ENCODE data around the gene BEST1. TPM values are rescaled to one million over a fixed set of nuclear protein-coding genes. Genes with fewer than 3 reads are reported as not detected.
A peak's percentile ranks its signal among the peaks of the same experiment; 100 is the strongest.

BEST1 gene
- total RNA-seq, 1 experiment from 2014 or later, result 0.17 TPM

DNA sequence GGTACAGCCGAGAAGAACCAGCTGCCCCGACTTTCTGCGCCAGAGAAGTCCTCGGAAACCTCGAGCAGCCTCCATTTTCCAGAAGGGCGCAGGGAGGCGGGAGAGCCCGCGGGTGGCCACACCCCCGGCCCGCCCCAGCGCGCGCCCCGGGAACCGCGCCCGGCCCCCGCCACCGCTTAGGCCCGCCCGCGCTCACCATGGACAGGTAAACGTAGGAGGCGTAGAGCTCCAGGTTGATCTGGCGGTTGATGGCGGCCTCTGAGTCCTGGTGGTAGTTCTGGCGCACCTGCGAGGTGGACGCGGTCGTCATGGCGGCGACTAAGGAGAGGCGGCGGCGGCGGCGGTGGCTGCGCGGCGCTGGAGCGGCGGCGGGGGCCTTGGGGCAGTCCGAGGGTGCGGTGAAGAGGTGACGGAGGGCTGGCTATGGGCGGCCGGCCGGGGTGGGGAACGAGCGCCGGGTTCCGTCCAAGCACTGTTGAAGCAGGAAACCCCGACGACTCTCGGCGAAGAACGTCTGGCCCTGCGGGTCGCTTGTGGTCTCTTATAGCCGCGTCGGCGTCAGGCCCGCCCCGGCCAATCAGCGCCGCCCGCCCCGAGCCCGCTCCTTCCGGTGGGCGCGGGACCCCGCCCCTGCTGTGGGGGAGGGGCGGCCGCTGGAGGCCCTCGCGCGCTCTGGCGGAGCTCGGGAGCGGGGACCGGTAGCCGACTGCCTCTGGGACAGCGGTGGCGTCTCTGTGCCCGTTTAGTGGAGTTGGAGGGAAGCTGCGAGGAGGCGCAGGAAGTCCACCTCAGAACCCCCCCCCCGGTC, 17.2 kb downstream of the BEST1 start, which contains the start of gene FTH1 (continued):
- TF ChIP-seq, protein P1, sequence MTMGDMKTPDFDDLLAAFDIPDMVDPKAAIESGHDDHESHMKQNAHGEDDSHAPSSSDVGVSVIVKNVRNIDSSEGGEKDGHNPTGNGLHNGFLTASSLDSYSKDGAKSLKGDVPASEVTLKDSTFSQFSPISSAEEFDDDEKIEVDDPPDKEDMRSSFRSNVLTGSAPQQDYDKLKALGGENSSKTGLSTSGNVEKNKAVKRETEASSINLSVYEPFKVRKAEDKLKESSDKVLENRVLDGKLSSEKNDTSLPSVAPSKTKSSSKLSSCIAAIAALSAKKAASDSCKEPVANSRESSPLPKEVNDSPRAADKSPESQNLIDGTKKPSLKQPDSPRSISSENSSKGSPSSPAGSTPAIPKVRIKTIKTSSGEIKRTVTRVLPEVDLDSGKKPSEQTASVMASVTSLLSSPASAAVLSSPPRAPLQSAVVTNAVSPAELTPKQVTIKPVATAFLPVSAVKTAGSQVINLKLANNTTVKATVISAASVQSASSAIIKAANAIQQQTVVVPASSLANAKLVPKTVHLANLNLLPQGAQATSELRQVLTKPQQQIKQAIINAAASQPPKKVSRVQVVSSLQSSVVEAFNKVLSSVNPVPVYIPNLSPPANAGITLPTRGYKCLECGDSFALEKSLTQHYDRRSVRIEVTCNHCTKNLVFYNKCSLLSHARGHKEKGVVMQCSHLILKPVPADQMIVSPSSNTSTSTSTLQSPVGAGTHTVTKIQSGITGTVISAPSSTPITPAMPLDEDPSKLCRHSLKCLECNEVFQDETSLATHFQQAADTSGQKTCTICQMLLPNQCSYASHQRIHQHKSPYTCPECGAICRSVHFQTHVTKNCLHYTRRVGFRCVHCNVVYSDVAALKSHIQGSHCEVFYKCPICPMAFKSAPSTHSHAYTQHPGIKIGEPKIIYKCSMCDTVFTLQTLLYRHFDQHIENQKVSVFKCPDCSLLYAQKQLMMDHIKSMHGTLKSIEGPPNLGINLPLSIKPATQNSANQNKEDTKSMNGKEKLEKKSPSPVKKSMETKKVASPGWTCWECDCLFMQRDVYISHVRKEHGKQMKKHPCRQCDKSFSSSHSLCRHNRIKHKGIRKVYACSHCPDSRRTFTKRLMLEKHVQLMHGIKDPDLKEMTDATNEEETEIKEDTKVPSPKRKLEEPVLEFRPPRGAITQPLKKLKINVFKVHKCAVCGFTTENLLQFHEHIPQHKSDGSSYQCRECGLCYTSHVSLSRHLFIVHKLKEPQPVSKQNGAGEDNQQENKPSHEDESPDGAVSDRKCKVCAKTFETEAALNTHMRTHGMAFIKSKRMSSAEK (CRISPR knock-in tag; IDR thresholded peaks at IDR 0.05; ENCODE audit: borderline replicate concordance), result no peak
- no peak for TF ChIP-seq CBFB (CRISPR knock-in tag; IDR thresholded peaks at IDR 0.05; ENCODE audit: low read depth)
- no peak for TF ChIP-seq FOXK1 (CRISPR knock-in tag; IDR thresholded peaks at IDR 0.05)
- TF ChIP-seq GABPB1 (CRISPR knock-in tag; IDR thresholded peaks at IDR 0.05), result peak; percentile 24
- TF ChIP-seq, protein P2, sequence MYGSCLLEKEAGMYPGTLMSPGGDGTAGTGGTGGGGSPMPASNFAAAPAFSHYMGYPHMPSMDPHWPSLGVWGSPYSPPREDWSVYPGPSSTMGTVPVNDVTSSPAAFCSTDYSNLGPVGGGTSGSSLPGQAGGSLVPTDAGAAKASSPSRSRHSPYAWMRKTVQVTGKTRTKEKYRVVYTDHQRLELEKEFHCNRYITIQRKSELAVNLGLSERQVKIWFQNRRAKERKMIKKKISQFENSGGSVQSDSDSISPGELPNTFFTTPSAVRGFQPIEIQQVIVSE (CRISPR knock-in tag; IDR thresholded peaks at IDR 0.05; ENCODE audit: borderline replicate concordance), result no peak
- TF ChIP-seq MYBL2 (CRISPR knock-in tag; IDR thresholded peaks at IDR 0.05), result peak; percentile 36; the same call in 1 of the 2 replicates
- no peak for TF ChIP-seq TCF7 (CRISPR knock-in tag; IDR thresholded peaks at IDR 0.05; ENCODE audit: low read depth)
- peak; percentile 72 for TF ChIP-seq SMAD3 (CRISPR knock-in tag; IDR thresholded peaks at IDR 0.05; ENCODE audit: borderline replicate concordance)
- TF ChIP-seq SMAD4 (CRISPR knock-in tag; IDR thresholded peaks at IDR 0.05), result 0 out of 2 replicates have a peak, but pooled peaks have one; percentile 69
- TF ChIP-seq, protein P3, sequence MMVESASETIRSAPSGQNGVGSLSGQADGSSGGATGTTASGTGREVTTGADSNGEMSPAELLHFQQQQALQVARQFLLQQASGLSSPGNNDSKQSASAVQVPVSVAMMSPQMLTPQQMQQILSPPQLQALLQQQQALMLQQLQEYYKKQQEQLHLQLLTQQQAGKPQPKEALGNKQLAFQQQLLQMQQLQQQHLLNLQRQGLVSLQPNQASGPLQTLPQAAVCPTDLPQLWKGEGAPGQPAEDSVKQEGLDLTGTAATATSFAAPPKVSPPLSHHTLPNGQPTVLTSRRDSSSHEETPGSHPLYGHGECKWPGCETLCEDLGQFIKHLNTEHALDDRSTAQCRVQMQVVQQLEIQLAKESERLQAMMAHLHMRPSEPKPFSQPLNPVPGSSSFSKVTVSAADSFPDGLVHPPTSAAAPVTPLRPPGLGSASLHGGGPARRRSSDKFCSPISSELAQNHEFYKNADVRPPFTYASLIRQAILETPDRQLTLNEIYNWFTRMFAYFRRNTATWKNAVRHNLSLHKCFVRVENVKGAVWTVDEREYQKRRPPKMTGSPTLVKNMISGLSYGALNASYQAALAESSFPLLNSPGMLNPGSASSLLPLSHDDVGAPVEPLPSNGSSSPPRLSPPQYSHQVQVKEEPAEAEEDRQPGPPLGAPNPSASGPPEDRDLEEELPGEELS (CRISPR knock-in tag; IDR thresholded peaks at IDR 0.05), result no peak; the same call in 1 of the 2 replicates
- TF ChIP-seq, protein P4, sequence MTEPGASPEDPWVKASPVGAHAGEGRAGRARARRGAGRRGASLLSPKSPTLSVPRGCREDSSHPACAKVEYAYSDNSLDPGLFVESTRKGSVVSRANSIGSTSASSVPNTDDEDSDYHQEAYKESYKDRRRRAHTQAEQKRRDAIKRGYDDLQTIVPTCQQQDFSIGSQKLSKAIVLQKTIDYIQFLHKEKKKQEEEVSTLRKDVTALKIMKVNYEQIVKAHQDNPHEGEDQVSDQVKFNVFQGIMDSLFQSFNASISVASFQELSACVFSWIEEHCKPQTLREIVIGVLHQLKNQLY (CRISPR knock-in tag; IDR thresholded peaks at IDR 0.05), result 0 out of 2 replicates have a peak, but pooled peaks have one; percentile 12
- no peak for TF ChIP-seq NR2C2 (CRISPR knock-in tag; IDR thresholded peaks at IDR 0.05)
- no peak for TF ChIP-seq NR1H2 (CRISPR knock-in tag; IDR thresholded peaks at IDR 0.05)
- TF ChIP-seq, protein P5, sequence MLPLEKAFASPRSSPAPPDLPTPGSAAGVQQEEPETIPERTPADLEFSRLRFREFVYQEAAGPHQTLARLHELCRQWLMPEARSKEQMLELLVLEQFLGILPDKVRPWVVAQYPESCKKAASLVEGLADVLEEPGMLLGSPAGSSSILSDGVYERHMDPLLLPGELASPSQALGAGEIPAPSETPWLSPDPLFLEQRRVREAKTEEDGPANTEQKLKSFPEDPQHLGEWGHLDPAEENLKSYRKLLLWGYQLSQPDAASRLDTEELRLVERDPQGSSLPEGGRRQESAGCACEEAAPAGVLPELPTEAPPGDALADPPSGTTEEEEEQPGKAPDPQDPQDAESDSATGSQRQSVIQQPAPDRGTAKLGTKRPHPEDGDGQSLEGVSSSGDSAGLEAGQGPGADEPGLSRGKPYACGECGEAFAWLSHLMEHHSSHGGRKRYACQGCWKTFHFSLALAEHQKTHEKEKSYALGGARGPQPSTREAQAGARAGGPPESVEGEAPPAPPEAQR (CRISPR knock-in tag; IDR thresholded peaks at IDR 0.05), result no peak
- TF ChIP-seq, protein P6, sequence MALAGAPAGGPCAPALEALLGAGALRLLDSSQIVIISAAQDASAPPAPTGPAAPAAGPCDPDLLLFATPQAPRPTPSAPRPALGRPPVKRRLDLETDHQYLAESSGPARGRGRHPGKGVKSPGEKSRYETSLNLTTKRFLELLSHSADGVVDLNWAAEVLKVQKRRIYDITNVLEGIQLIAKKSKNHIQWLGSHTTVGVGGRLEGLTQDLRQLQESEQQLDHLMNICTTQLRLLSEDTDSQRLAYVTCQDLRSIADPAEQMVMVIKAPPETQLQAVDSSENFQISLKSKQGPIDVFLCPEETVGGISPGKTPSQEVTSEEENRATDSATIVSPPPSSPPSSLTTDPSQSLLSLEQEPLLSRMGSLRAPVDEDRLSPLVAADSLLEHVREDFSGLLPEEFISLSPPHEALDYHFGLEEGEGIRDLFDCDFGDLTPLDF (CRISPR knock-in tag; IDR thresholded peaks at IDR 0.05), result 0 out of 2 replicates have a peak, but pooled peaks have one; percentile 61
- TF ChIP-seq, protein P7, sequence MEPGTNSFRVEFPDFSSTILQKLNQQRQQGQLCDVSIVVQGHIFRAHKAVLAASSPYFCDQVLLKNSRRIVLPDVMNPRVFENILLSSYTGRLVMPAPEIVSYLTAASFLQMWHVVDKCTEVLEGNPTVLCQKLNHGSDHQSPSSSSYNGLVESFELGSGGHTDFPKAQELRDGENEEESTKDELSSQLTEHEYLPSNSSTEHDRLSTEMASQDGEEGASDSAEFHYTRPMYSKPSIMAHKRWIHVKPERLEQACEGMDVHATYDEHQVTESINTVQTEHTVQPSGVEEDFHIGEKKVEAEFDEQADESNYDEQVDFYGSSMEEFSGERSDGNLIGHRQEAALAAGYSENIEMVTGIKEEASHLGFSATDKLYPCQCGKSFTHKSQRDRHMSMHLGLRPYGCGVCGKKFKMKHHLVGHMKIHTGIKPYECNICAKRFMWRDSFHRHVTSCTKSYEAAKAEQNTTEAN (CRISPR knock-in tag; IDR thresholded peaks at IDR 0.05), result peak; percentile 55; the same call in 1 of the 2 replicates
- TF ChIP-seq, protein P8, sequence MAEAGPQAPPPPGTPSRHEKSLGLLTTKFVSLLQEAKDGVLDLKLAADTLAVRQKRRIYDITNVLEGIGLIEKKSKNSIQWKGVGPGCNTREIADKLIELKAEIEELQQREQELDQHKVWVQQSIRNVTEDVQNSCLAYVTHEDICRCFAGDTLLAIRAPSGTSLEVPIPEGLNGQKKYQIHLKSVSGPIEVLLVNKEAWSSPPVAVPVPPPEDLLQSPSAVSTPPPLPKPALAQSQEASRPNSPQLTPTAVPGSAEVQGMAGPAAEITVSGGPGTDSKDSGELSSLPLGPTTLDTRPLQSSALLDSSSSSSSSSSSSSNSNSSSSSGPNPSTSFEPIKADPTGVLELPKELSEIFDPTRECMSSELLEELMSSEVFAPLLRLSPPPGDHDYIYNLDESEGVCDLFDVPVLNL (CRISPR knock-in tag; IDR thresholded peaks at IDR 0.05; ENCODE audit: borderline replicate concordance, low read depth), result 0 out of 2 replicates have a peak, but pooled peaks have one; percentile 64
- no peak for TF ChIP-seq ZNF121 (CRISPR knock-in tag; IDR thresholded peaks at IDR 0.05)
- TF ChIP-seq, protein P9, sequence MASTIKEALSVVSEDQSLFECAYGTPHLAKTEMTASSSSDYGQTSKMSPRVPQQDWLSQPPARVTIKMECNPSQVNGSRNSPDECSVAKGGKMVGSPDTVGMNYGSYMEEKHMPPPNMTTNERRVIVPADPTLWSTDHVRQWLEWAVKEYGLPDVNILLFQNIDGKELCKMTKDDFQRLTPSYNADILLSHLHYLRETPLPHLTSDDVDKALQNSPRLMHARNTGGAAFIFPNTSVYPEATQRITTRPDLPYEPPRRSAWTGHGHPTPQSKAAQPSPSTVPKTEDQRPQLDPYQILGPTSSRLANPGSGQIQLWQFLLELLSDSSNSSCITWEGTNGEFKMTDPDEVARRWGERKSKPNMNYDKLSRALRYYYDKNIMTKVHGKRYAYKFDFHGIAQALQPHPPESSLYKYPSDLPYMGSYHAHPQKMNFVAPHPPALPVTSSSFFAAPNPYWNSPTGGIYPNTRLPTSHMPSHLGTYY (CRISPR knock-in tag; IDR thresholded peaks at IDR 0.05), result no peak
- no peak for TF ChIP-seq ZNF671 (CRISPR knock-in tag; IDR thresholded peaks at IDR 0.05)
- TF ChIP-seq ZNF263 (CRISPR knock-in tag; IDR thresholded peaks at IDR 0.05; ENCODE audit: low read depth), result no peak
- TF ChIP-seq PRRX2 (CRISPR knock-in tag; IDR thresholded peaks at IDR 0.05), result no peak

Measured in WTC11 (cell line).